Measurements from ENCODE around the gene VKORC1L1.

Gene VKORC1L1

DNA sequence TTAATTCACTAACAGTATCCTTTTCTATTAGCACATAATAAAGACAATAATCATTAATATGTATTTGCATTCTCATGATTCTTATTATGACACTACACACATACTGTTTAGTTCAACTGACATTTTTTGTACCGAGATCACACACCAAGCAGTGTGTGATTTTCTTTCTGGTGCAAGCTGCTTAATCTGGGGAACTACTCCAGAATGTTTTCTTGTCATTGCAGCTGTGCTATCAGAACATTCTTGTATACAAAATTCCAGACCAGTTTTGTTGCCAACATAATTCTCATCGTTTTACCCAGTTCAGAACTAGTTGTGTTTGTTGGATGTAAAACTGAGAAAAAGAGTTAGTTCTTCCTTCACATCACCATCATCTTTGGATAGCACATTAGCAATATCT is 37.4 kb downstream of the VKORC1L1 start:
- Histone ChIP-seq H3K36me3 (ENCODE audit: control insufficient read depth, insufficient read depth, low read length) (peaks cover 2% of the 10 kb centered on the region), H3K27ac (ENCODE audit: low read depth, low read length, severe bottlenecking) (no peak overlapping the region), H3K4me3 (ENCODE audit: extremely low read depth, insufficient read depth, low read length, poor library complexity, severe bottlenecking) (no peak overlapping the region), H3K9me3 (ENCODE audit: control insufficient read depth, low read length) (no peaks in the 10 kb centered on the region), H3K4me1 (ENCODE audit: control insufficient read depth, insufficient read depth, low read length, poor library complexity, severe bottlenecking) (no peaks in the 10 kb centered on the region)
- WGBS, 2 experiments (ENCODE audit: insufficient coverage in 2 of 2) = 100% methylated on average over 1 of the region's 2 CpGs

DNA sequence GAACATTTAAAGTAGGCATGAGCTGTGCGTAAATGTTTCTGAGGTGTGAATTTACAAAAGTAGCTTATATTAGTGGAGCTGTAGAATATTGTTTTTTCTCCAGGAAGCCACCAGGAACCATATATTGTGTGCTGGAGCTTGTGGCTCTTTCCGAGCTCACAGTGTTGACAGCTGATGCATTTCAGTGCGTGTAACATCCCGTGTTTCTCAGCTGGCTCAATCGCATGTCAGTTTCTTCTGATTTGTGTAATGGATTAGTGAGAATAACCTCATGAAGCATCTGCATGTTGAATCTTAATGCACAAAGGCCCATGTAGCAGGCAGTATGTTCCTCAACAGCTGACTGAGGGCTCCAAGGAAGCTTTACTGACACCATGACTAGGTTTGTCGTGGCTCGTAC is 39.4 kb downstream of the VKORC1L1 start:
- no peak overlapping the region for H3K4me3 ChIP-seq (ENCODE audit: extremely low read depth, insufficient read depth, low read length, poor library complexity, severe bottlenecking)

DNA sequence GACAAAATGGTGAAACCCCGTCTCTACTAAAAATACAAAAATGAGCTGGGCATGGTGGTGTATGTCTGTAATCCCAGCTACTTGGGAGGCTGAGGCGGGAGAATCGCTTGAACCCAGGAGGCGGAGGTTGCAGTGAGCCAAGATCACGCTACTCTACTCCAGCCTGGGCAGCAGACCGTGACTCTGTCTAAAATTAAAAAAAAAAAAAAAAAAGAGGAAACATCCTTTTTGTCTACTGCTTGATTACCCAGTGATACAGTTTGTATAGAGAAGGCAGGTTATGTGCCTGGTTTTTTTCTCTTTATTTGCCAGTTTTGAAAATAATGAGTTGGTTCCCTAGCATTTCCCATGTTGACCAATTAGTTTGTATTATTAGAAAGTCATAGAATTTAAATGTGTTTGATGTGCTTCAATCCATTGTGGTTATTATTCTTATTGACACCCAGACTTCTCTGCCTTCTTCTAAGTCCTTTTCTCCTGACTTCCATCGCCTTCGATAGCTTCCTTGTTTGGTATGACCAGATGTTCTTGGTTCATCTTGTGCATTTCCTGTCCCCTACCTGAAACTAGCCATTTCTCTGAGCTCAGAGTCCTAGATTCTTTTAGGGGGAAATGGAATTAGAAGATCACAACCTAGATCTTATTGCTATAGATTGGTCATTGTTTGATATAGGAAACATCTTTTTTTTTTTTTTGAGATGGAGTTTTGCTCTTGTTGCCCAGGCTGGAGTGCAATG is 43.2 kb downstream of the VKORC1L1 start:
- H3K36me3 ChIP-seq (ENCODE audit: control insufficient read depth, insufficient read depth, low read length) = peaks cover 11% of the 10 kb centered on the region
- H3K27ac ChIP-seq (ENCODE audit: low read depth, low read length, severe bottlenecking) = no peak overlapping the region
- no peaks in the 10 kb centered on the region for H3K4me1 ChIP-seq (ENCODE audit: control insufficient read depth, insufficient read depth, low read length, poor library complexity, severe bottlenecking)
- no peaks in the 10 kb centered on the region for H3K9me3 ChIP-seq (ENCODE audit: control insufficient read depth, low read length)
- H3K4me3 ChIP-seq (ENCODE audit: extremely low read depth, insufficient read depth, low read length, poor library complexity, severe bottlenecking) = no peak overlapping the region
- 95 to 96% methylated on average over 3 to 4 of the region's 8 CpGs for WGBS, 2 experiments (ENCODE audit: insufficient coverage in 2 of 2)

More for the DNA sequence above, 39.4 kb downstream of the VKORC1L1 start:
- H3K27ac ChIP-seq (ENCODE audit: low read depth, low read length, severe bottlenecking) = no peak overlapping the region
- no peaks in the 10 kb centered on the region for H3K4me1 ChIP-seq (ENCODE audit: control insufficient read depth, insufficient read depth, low read length, poor library complexity, severe bottlenecking)
- H3K36me3 ChIP-seq (ENCODE audit: control insufficient read depth, insufficient read depth, low read length) = peaks cover 2% of the 10 kb centered on the region
- no peaks in the 10 kb centered on the region for H3K9me3 ChIP-seq (ENCODE audit: control insufficient read depth, low read length)
- WGBS, 2 experiments (ENCODE audit: insufficient coverage in 2 of 2) = 96 to 100% methylated on average over 4 to 5 of the region's 7 CpGs

DNA sequence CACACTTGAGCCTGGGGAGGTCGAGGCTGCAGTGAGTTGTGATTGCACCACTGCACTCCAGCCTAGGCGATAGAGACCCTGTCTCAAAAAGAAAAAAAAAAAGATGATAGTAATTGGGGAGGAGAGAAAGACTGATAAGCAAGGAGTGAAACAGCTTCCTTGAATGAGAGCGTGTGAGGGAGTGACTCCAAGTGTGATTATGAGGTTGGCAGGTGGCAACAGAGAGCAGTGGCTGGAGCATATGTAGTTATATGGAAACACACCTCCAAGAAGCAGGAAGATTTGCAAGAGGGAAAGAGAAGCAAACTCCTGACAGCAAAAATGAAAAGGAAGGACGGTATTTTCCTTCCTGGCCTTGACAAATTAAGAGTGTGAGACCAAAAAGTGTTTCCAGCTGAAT is 50.4 kb downstream of the VKORC1L1 start:
- H3K4me3 ChIP-seq (ENCODE audit: extremely low read depth, insufficient read depth, low read length, poor library complexity, severe bottlenecking) = no peak overlapping the region
- H3K36me3 ChIP-seq (ENCODE audit: control insufficient read depth, insufficient read depth, low read length) = peaks cover 4% of the 10 kb centered on the region
- H3K4me1 ChIP-seq (ENCODE audit: control insufficient read depth, insufficient read depth, low read length, poor library complexity, severe bottlenecking) = no peaks in the 10 kb centered on the region
- H3K9me3 ChIP-seq (ENCODE audit: control insufficient read depth, low read length) = no peaks in the 10 kb centered on the region
- 92% methylated on average over 4 of the region's 4 CpGs for whole genome bisulfite sequencing, 2 experiments (ENCODE audit: insufficient coverage in 2 of 2)
- no peak overlapping the region for H3K27ac ChIP-seq (ENCODE audit: low read depth, low read length, severe bottlenecking)

DNA sequence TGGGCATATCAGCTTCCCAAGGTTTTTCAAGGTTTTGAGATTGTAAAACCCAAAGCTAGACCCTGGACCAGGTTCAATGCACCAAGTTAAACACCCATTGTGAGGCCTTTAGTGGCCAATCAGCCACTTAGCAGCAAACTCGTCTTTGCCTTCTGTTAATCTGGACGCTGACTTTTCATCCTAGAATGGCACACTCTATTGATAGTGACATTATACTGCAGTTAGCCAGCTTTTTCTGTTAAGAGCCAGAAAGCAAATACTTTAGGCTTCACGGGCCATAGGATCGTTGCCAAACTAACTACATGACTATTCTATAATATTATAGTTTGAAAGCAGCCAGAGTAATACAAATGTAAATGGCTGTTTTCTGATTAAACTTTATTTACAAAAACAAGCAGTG is 51.3 kb downstream of the VKORC1L1 start:
- H3K4me3 ChIP-seq (ENCODE audit: extremely low read depth, insufficient read depth, low read length, poor library complexity, severe bottlenecking) = no peak overlapping the region
- H3K27ac ChIP-seq (ENCODE audit: low read depth, low read length, severe bottlenecking) = no peak overlapping the region
- WGBS, 2 experiments (ENCODE audit: insufficient coverage in 2 of 2) = 92% methylated on average over 2 of the region's 4 CpGs
- H3K36me3 ChIP-seq (ENCODE audit: control insufficient read depth, insufficient read depth, low read length) = no peaks in the 10 kb centered on the region
- no peaks in the 10 kb centered on the region for H3K9me3 ChIP-seq (ENCODE audit: control insufficient read depth, low read length)
- H3K4me1 ChIP-seq (ENCODE audit: control insufficient read depth, insufficient read depth, low read length, poor library complexity, severe bottlenecking) = no peaks in the 10 kb centered on the region

DNA sequence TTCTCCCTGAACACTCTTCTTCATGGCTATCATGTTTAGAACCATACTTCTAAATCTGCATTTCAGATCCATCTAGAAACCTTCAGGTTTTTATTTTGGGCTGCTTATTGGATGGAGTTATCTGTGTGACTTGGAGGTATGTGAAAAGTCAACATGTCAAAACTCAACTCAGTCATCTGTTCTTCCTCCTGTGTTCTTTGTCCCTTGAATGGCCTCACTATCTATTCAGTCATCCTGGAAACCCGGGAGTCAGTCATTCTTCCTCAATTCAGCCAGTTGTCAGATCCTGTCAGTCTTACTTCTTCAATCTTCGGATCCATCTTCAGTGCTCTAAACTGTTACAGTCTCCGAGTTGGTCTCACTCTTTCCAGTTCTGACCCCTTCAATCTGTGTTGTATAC is 52.2 kb downstream of the VKORC1L1 start:
- 81 to 85% methylated on average over 3 of the region's 3 CpGs for WGBS, 2 experiments (ENCODE audit: insufficient coverage in 2 of 2)
- H3K27ac ChIP-seq (ENCODE audit: low read depth, low read length, severe bottlenecking) = no peak overlapping the region
- H3K9me3 ChIP-seq (ENCODE audit: control insufficient read depth, low read length) = no peaks in the 10 kb centered on the region
- no peak overlapping the region for H3K4me3 ChIP-seq (ENCODE audit: extremely low read depth, insufficient read depth, low read length, poor library complexity, severe bottlenecking)
- H3K36me3 ChIP-seq (ENCODE audit: control insufficient read depth, insufficient read depth, low read length) = no peaks in the 10 kb centered on the region
- H3K4me1 ChIP-seq (ENCODE audit: control insufficient read depth, insufficient read depth, low read length, poor library complexity, severe bottlenecking) = no peaks in the 10 kb centered on the region

DNA sequence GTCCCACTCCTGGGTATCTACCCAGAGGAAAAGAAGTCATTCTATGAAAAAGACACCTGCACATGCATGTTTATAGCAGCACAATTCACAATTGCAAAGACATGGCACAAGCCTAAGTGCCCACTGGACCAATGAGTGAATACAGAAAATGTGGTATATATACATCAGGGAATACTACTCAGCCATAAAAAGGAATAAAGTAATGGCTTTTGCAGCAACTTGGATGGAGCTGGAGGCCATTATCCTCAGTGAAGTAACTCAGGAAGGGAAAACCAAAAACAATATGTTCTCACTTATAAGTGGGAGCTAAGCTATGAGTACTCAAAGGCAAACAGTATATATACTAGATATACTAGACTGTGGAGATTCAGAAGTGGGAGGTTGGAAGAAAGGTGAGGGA is 53.7 kb downstream of the VKORC1L1 start:
- Histone ChIP-seq H3K9me3 (ENCODE audit: control insufficient read depth, low read length) (no peaks in the 10 kb centered on the region), H3K4me3 (ENCODE audit: extremely low read depth, insufficient read depth, low read length, poor library complexity, severe bottlenecking) (no peak overlapping the region), H3K27ac (ENCODE audit: low read depth, low read length, severe bottlenecking) (no peak overlapping the region), H3K36me3 (ENCODE audit: control insufficient read depth, insufficient read depth, low read length) (no peaks in the 10 kb centered on the region), H3K4me1 (ENCODE audit: control insufficient read depth, insufficient read depth, low read length, poor library complexity, severe bottlenecking) (no peaks in the 10 kb centered on the region)

DNA sequence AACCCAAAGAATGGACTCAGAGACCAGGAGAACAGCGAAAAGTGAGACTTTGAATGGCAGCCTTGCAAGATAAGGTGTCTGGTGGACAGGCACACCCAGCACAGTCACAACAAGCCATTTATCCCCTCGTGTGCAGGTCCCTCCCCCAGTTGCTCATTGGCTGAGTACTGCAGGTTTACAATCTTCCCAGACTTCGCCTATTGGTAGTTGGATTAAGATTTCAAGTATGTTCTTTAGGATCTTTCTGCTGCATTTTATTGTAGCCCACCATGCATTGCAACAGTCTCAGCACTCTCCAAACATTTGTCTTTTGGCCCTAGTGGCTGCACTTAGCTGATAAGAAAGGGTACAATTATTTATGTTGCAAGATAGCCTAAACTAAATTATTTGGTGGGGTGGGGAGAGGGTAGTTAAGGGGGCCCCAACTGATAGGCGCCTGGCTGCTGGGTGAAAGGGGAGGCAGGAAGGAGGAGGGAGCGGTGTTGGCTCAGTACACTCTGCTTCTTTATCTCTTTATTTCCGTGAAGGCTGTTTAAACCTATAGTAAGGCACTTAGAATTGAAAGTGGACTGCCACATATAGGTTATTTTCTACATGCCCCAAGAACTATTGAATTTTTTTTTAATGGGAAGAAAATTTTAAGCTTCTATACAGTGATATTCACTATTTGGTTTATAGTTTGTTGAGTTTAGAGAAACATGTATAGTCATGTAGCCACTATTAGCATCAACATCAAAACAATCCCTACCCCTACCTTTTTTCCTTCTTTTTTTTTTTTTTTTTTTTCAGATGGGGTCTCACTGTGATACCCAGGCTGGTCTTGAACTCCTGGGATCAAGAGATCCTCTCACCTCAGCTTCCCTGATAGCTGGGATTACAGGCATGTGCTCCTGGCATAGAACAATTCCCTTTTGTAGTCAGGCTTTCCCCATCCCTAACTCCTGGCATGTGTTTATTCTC is 54.9 kb downstream of the VKORC1L1 start:
- H3K9me3 ChIP-seq (ENCODE audit: control insufficient read depth, low read length) = no peaks in the 10 kb centered on the region
- no peak overlapping the region for H3K4me3 ChIP-seq (ENCODE audit: extremely low read depth, insufficient read depth, low read length, poor library complexity, severe bottlenecking)
- no peak overlapping the region for H3K27ac ChIP-seq (ENCODE audit: low read depth, low read length, severe bottlenecking)
- 100% methylated on average over 1 of the region's 6 CpGs; no CpG with 5 or more reads in 1 of the 2 experiments for WGBS, 2 experiments (ENCODE audit: insufficient coverage in 2 of 2)
- no peaks in the 10 kb centered on the region for H3K4me1 ChIP-seq (ENCODE audit: control insufficient read depth, insufficient read depth, low read length, poor library complexity, severe bottlenecking)
- no peaks in the 10 kb centered on the region for H3K36me3 ChIP-seq (ENCODE audit: control insufficient read depth, insufficient read depth, low read length)

DNA sequence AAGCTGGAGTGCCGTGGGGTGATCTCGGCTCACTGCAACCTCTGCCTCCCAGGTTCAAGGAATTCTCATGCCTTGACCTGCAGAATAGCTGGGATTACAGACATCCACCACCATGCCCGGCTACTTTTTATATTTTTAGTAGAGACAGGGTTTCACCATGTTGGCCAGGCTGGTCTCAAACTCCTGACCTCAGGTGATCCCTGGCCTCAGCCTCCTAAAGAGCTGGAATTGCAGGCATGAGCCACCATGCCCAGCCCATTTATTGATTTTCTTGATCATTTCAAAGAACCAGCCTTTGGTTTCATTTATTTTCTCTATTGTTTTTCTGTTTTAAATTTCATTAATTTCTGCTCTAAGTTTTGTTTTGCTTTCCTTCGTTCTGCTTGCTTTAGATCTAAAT is 58.8 kb downstream of the VKORC1L1 start:
- 87 to 100% methylated on average over 2 to 3 of the region's 4 CpGs for WGBS, 2 experiments (ENCODE audit: insufficient coverage in 2 of 2)
- Histone ChIP-seq H3K9me3 (ENCODE audit: control insufficient read depth, low read length) (no peaks in the 10 kb centered on the region), H3K36me3 (ENCODE audit: control insufficient read depth, insufficient read depth, low read length) (no peaks in the 10 kb centered on the region), H3K4me3 (ENCODE audit: extremely low read depth, insufficient read depth, low read length, poor library complexity, severe bottlenecking) (no peak overlapping the region), H3K27ac (ENCODE audit: low read depth, low read length, severe bottlenecking) (no peak overlapping the region), H3K4me1 (ENCODE audit: control insufficient read depth, insufficient read depth, low read length, poor library complexity, severe bottlenecking) (no peaks in the 10 kb centered on the region)

DNA sequence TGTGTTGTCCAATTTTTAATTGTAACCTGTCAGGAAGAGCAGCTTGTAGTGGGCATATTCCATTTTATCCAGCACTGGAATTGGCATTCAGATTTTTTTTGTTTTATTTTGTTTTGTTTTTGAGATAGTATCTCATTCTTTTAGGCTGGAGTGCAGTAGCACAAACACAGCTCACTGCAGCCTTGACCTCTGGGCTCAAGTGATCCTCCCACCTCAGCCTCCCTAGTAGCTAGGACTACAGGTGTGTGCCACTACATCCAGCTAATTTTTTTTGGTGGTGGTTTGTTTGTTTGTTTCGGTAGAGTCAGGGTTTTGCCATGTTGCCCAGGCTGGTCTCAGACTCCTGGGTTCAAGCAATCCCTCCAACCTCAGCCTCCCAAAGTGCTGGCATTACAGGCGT is 64.4 kb downstream of the VKORC1L1 start:
- Histone ChIP-seq H3K4me3 (ENCODE audit: extremely low read depth, insufficient read depth, low read length, poor library complexity, severe bottlenecking) (no peak overlapping the region), H3K9me3 (ENCODE audit: control insufficient read depth, low read length) (no peaks in the 10 kb centered on the region), H3K36me3 (ENCODE audit: control insufficient read depth, insufficient read depth, low read length) (peaks cover 5% of the 10 kb centered on the region), H3K4me1 (ENCODE audit: control insufficient read depth, insufficient read depth, low read length, poor library complexity, severe bottlenecking) (no peaks in the 10 kb centered on the region), H3K27ac (ENCODE audit: low read depth, low read length, severe bottlenecking) (no peak overlapping the region)
- WGBS, 2 experiments (ENCODE audit: insufficient coverage in 2 of 2) = 100% methylated on average over 2 of the region's 2 CpGs; no CpG with 5 or more reads in 1 of the 2 experiments
